ENCODE measurements around the gene FANCC. TPM values are rescaled to one million over a fixed set of nuclear protein-coding genes. Genes with fewer than 3 reads are reported as not detected.
A peak's percentile ranks its signal among the peaks of the same experiment; 100 is the strongest.

The FANCC gene
- total and polyA plus RNA-seq, 2 of the 13 experiments (the other 11 are each of a cell fraction or from before 2014, with no cell fraction given): 7.4 to 8.6 TPM

GRCh38 chr9:95049761-95050160, 267.7 kb downstream of the FANCC start:
- H3K36me3 ChIP-seq (replicated peaks in 1 of 2; ENCODE audit: control insufficient read depth in 1 of 2, insufficient read depth in 2 of 2, low read length in 2 of 2): peaks cover 4 to 15% of the 10 kb centered on the region in 2 experiments; a peak in 4 of 5 replicates
- ChIA-PET POLR2A (interaction anchor here (1.1 kb wide), 1 partner anchor 17 kb away, joined by 3 read pairs; no protein-coding TSS in a partner anchor), CTCF (ENCODE audit: low intra/inter-chr PET ratio, low total read pairs) (no interaction called here)
- no peak overlapping the region for H2AFZ ChIP-seq (ENCODE audit: low read length)
- WGBS (ENCODE audit: low lambda C conversion rate): 33% methylated on average over 6 of the region's 6 CpGs
- peak overlapping the region; percentile 60 to 77 (median 69); a peak in 5 of 6 replicates for H3K4me3 ChIP-seq (replicated peaks in 1 of 3; ENCODE audit: insufficient read depth in 1 of 3, low read depth in 2 of 3, low read length in 3 of 3)
- peak overlapping the region; percentile 41 for H3K9ac ChIP-seq (ENCODE audit: insufficient read depth, low read depth, low read length)
- DNase-seq (ENCODE audit: low spot score) (no peak), ATAC-seq (no peak), FAIRE-seq (no peak)
- in situ Hi-C loops (cut with HindIII; ENCODE audit: extremely low pct_ligation_motif_present, low pct_unique_long_range_greater_than_20kb) (no loop called here), intact Hi-C loops (cut with micrococcal nuclease; ENCODE audit: unreplicated experiment) (loop anchor here (2.0 to 5.0 kb wide), 2 partner anchors 17 to 37 kb away; no protein-coding TSS in a partner anchor)
- peak overlapping the region; percentile 93 for H3K4me2 ChIP-seq (ENCODE audit: low read depth, low read length)
- H4K20me1 ChIP-seq (ENCODE audit: insufficient read depth, low read length): peaks cover 59% of the 10 kb centered on the region
- H3K27me3 ChIP-seq (ENCODE audit: control insufficient read depth in 1 of 2, insufficient read depth in 2 of 2, low read length in 2 of 2): no peaks in the 10 kb centered on the region
- no peaks in the 10 kb centered on the region for H3K9me3 ChIP-seq (ENCODE audit: low read length)
- peaks cover 70% of the 10 kb centered on the region for H3K4me1 ChIP-seq (ENCODE audit: insufficient read depth, low read length)
- TF ChIP-seq KDM5A (IDR thresholded peaks at IDR 0.05; ENCODE audit: borderline replicate concordance, low read length) (0 out of 2 replicates have a peak, but pooled peaks have one; percentile 5), ATF3 (CRISPR knock-in tag; IDR thresholded peaks at IDR 0.05) (no peak), AGO2 (optimal IDR thresholded peaks at IDR 0.05; ENCODE audit: low read depth, low read length) (peak; percentile 32)
- BruUV-seq (replicated peaks): no TSS peak
- H3K79me2 ChIP-seq (ENCODE audit: insufficient read depth, low read length): peaks cover 77% of the 10 kb centered on the region
- H3K27ac ChIP-seq (ENCODE audit: extremely low read length, insufficient read depth, low read length): peak overlapping the region; percentile 42

MicroRNAs within 50 kb of the gene (microRNA counts, 767-probe panel; counts per million panel counts)
- 23,619 counts per million, percentile 5 among the panel's probes with 10 or more counts for microRNA hsa-miR-23b-3p
- not detected for microRNA hsa-miR-27b-3p

Small RNA genes lying within 50 kb of the gene (microRNA-seq; reads per million reads assigned to microRNA genes)
- gene MIR23B (6,284 reads per million, percentile 99 among the genes with 10 or more reads in this experiment), gene MIR24-1 (not detected), gene MIR27B (4,196 reads per million, percentile 96 among the genes with 10 or more reads in this experiment), gene MIR3074 (not detected), gene MIR6081 (not detected)

Small RNA genes lying within 50 kb of the gene (small RNA-seq; reads per million reads assigned to genes)
- 83.8 to 8,575 (median 2,911) reads per million in 3 experiments for gene MIR23B (ENCODE audit: insufficient read depth in 2 of 3, insufficient read length in 3 of 3, low read depth in 2 of 3, low replicate concordance in 1 of 3)
- 191 to 85,086 (median 37,102) reads per million in 3 experiments for gene MIR27B (ENCODE audit: insufficient read depth in 2 of 3, insufficient read length in 3 of 3, low read depth in 2 of 3, low replicate concordance in 1 of 3)
- 0 reads per million in 3 experiments for gene MIR3074 (ENCODE audit: insufficient read depth in 2 of 3, insufficient read length in 3 of 3, low read depth in 2 of 3, low replicate concordance in 1 of 3)
- 0 reads per million in 3 experiments for gene MIR6081 (ENCODE audit: insufficient read depth in 2 of 3, insufficient read length in 3 of 3, low read depth in 2 of 3, low replicate concordance in 1 of 3)
- 0 to 0.97 (median 0) reads per million in 3 experiments for gene RNA5SP288 (ENCODE audit: insufficient read depth in 2 of 3, insufficient read length in 3 of 3, low read depth in 2 of 3, low replicate concordance in 1 of 3)

Other genes with a start within 250 kb of the FANCC start
- gene PTCH1, start 199.3 kb upstream of the FANCC start, total RNA-seq (2016; rRNA removed; fragmentation: Illumina TruSeq; extraction: Trizol): 2.6 and 2.8 TPM in 2 replicates
- 2.9 and 3.9 TPM in 2 replicates for gene PTCH1, start 199.3 kb upstream of the FANCC start, polyA plus RNA-seq (2011; rRNA removed)